Measurements from ENCODE around the gene FLNC. TPM values are rescaled to one million over a fixed set of nuclear protein-coding genes. Genes with fewer than 3 reads are reported as not detected.
A peak's percentile ranks its signal among the peaks of the same experiment; 100 is the strongest.

FLNC gene
- total and polyA plus RNA-seq, 2 of the 4 experiments (the other 2 are of a cell fraction) = 116 to 154 TPM

DNA sequence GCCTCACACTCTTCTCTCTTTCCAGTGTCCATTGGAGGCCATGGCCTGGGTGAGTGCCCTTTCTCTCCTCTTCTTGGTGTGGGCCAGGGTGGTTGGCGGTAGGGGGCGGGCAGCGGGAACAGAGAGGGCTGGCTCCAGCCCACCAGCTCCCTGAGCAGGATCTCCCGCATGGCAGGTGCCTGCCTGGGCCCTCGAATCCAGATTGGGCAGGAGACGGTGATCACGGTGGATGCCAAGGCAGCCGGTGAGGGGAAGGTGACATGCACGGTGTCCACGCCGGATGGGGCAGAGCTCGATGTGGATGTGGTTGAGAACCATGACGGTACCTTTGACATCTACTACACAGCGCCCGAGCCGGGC, 18.9 kb downstream of the FLNC start:
- no peak overlapping the region for H2AFZ ChIP-seq (replicated peaks; ENCODE audit: low read length, poor library complexity)
- dilution Hi-C loops (cut with HindIII; ENCODE audit: low sequenced_read_pairs, unreplicated experiment) (no loop called here), in situ Hi-C loops (cut with MboI; ENCODE audit: low sequenced_read_pairs) (no loop called here), intact Hi-C loops (cut with micrococcal nuclease) (no loop called here)
- no peak overlapping the region for H2BK5ac ChIP-seq (ENCODE audit: low read depth, low read length, poor library complexity, severe bottlenecking)
- H3K18ac ChIP-seq (ENCODE audit: low read depth, low read length) = no peak overlapping the region
- no peak overlapping the region for H4K5ac ChIP-seq (ENCODE audit: low read depth, low read length)
- no peaks in the 10 kb centered on the region for H3K27me3 ChIP-seq (ENCODE audit: control insufficient read depth, insufficient read depth, low read length)
- no peak overlapping the region for H3K9ac ChIP-seq (ENCODE audit: low read depth, low read length)
- no peak overlapping the region for H3K4me2 ChIP-seq (ENCODE audit: low read depth, low read length)
- ChIA-PET CTCF (no interaction called here), POLR2A (ENCODE audit: unreplicated experiment) (no interaction called here)
- no TSS peak for BruUV-seq (replicated peaks)
- DNase-seq (no peak), ATAC-seq (ENCODE audit: low read depth) (no peak)
- no peak overlapping the region for H3K56ac ChIP-seq (ENCODE audit: extremely low read depth, insufficient read depth, low read length)
- TF ChIP-seq BHLHE40 (IDR thresholded peaks at IDR 0.05; ENCODE audit: low read depth, low read length) (no peak), NFE2L2 (IDR thresholded peaks at IDR 0.05; ENCODE audit: low read depth, low read length) (no peak), MAFK (IDR thresholded peaks at IDR 0.05; ENCODE audit: low read depth, low read length) (no peak), POLR2A (IDR thresholded peaks at IDR 0.05; ENCODE audit: low read depth, low read length) (no peak), RFX5 (IDR thresholded peaks at IDR 0.05; ENCODE audit: low read depth, low read length) (no peak), FOS (IDR thresholded peaks at IDR 0.05; ENCODE audit: low read depth, low read length) (no peak), RAD21 (IDR thresholded peaks at IDR 0.05; ENCODE audit: low read length) (no peak), CHD1 (IDR thresholded peaks at IDR 0.05; ENCODE audit: low read depth, low read length) (no peak), RCOR1 (IDR thresholded peaks at IDR 0.05; ENCODE audit: insufficient replicate concordance, low read length) (no peak)
- TF ChIP-seq, protein P1, sequence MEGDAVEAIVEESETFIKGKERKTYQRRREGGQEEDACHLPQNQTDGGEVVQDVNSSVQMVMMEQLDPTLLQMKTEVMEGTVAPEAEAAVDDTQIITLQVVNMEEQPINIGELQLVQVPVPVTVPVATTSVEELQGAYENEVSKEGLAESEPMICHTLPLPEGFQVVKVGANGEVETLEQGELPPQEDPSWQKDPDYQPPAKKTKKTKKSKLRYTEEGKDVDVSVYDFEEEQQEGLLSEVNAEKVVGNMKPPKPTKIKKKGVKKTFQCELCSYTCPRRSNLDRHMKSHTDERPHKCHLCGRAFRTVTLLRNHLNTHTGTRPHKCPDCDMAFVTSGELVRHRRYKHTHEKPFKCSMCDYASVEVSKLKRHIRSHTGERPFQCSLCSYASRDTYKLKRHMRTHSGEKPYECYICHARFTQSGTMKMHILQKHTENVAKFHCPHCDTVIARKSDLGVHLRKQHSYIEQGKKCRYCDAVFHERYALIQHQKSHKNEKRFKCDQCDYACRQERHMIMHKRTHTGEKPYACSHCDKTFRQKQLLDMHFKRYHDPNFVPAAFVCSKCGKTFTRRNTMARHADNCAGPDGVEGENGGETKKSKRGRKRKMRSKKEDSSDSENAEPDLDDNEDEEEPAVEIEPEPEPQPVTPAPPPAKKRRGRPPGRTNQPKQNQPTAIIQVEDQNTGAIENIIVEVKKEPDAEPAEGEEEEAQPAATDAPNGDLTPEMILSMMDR (conservative IDR thresholded peaks at IDR 0.05; ENCODE audit: low read depth, low read length) = no peak
- TF ChIP-seq, protein P2, sequence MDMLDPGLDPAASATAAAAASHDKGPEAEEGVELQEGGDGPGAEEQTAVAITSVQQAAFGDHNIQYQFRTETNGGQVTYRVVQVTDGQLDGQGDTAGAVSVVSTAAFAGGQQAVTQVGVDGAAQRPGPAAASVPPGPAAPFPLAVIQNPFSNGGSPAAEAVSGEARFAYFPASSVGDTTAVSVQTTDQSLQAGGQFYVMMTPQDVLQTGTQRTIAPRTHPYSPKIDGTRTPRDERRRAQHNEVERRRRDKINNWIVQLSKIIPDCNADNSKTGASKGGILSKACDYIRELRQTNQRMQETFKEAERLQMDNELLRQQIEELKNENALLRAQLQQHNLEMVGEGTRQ (IDR thresholded peaks at IDR 0.05; ENCODE audit: low read depth, low read length) = no peak
- H3K4me1 ChIP-seq (ENCODE audit: control insufficient read depth, insufficient read depth, low read length) = no peaks in the 10 kb centered on the region
- WGBS, 2 experiments (ENCODE audit: extremely low coverage in 2 of 2, insufficient read length in 1 of 2) = 98% methylated on average over 8 of the region's 16 CpGs; no CpG with 5 or more reads in 1 of the 2 experiments
- H3K36me3 ChIP-seq (ENCODE audit: control insufficient read depth, insufficient read depth, low read length) = peaks cover 96% of the 10 kb centered on the region
- peaks cover 58% of the 10 kb centered on the region for H4K20me1 ChIP-seq (ENCODE audit: insufficient read depth, low read length)
- H3K9me3 ChIP-seq (ENCODE audit: control insufficient read depth, insufficient read depth, low read length) = no peaks in the 10 kb centered on the region
- no peak overlapping the region for H2BK120ac ChIP-seq (ENCODE audit: low read depth, low read length)
- H3K9me1 ChIP-seq (ENCODE audit: insufficient read depth, low read length) = no peaks in the 10 kb centered on the region
- H3K79me1 ChIP-seq (ENCODE audit: low read depth in 1 of 2, low read length in 2 of 2) = peaks cover 37 to 68% of the 10 kb centered on the region in 2 experiments
- H4K8ac ChIP-seq (ENCODE audit: low read depth in 2 of 2, low read length in 2 of 2) = no peak overlapping the region
- no peak overlapping the region for H3K4ac ChIP-seq (ENCODE audit: low read depth, low read length)
- H3K4me3 ChIP-seq (ENCODE audit: insufficient read depth, low read depth, low read length) = no peak overlapping the region
- H3K14ac ChIP-seq (replicated peaks; ENCODE audit: low read depth, low read length) = no peak overlapping the region
- no peak overlapping the region for H3K23ac ChIP-seq (ENCODE audit: low read depth, low read length)
- no peak overlapping the region for H2AK5ac ChIP-seq (ENCODE audit: low read depth, low read length)
- no peak overlapping the region for H4K91ac ChIP-seq (ENCODE audit: insufficient read depth, low read depth, low read length)
- peak overlapping the region; percentile 50 for H2AK9ac ChIP-seq (replicated peaks; ENCODE audit: low read depth, low read length, poor library complexity)
- no peak overlapping the region for H3K27ac ChIP-seq (ENCODE audit: insufficient read depth, low read length)
- no peak overlapping the region for H2BK15ac ChIP-seq (ENCODE audit: low read depth, low read length)
- H2BK20ac ChIP-seq (ENCODE audit: low read depth, low read length) = no peak overlapping the region

Measured in IMR-90 (cell line).